HUES6 (cell line): ENCODE data around the gene PNLIPRP1.

Experiments used
- H3K27ac ChIP-seq: 2 replicates; pipeline ENCODE4 v1.7.0; 2013; ENCODE audit warnings: low read depth, mild to moderate bottlenecking, low read length, inconsistent platforms
- H3K27me3 ChIP-seq: 2 replicates; pipeline ENCODE4 v1.6.1; 2013; ENCODE audit warnings: low read length; ENCODE audit not compliant: control insufficient read depth, insufficient read depth
- H3K36me3 ChIP-seq: 2 replicates; pipeline ENCODE4 v1.6.1; 2013; ENCODE audit warnings: low read length; ENCODE audit not compliant: control insufficient read depth, insufficient read depth
- H3K4me1 ChIP-seq: 2 replicates; pipeline ENCODE4 v1.6.1; 2013; ENCODE audit warnings: low read length; ENCODE audit not compliant: control insufficient read depth, insufficient read depth
- H3K4me3 ChIP-seq: 2 replicates; pipeline ENCODE4 v1.5.1; 2013; ENCODE audit warnings: low read depth, low read length
- H3K9ac ChIP-seq: one replicate; pipeline ENCODE4 v1.6.1; 2013; ENCODE audit warnings: mild to moderate bottlenecking, low read length
- H3K9me3 ChIP-seq: 2 replicates; pipeline ENCODE4 v1.6.1; 2013; ENCODE audit warnings: low read depth, low read length; ENCODE audit not compliant: control insufficient read depth, insufficient read depth

PNLIPRP1 gene

DNA sequence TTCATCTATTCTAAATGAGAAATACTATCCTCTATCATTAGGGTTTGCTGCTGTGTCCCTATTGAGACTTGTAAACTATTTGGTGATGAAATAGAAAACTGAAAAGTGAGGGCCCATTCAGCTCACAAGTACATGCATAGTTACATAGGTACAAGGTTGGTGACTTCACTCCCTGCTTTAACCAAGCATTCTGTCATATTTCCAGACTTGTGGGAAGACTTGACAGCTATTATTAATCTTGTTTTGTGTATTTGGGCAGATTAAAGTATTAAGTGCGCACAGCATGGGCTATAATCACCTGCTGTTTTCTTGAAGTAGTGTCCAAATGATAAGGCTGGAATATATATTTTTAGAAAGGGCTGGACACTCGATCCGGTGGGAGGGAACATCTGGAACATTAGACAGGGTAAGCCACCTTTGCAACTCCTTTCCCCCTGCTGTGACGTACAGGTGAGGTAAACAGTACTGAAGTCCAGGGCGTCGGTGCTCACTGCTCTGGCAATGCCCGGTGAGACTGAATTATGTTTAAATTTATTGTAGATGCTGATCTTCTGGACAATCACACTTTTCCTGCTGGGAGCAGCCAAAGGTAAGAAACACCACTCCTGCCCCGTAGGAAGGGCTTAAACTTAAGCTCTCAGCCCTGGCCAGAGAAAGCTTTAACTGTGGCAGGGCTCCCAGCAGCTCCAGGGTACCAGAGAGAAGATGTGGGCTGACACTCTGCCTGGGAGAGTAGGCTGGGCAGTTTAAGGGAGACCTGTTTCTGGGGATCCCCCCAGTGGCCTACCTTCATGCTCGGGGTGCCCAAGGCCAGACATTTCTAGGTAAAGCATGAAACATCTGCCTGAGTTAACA is at the start of gene PNLIPRP1:
Gene PNLIPRP1 (plus strand): TSS at position 370 of the 855 bp plus-strand sequence. CDS start 171 bp downstream, at position 541.
- 0 out of 2 replicates have a peak, but pooled peaks cover 3% of the 10 kb centered on the region for H3K27me3 ChIP-seq
- no peak within 1 kb of the TSS for H3K4me3 ChIP-seq
- no peaks in the 10 kb centered on the region for H3K4me1 ChIP-seq

DNA sequence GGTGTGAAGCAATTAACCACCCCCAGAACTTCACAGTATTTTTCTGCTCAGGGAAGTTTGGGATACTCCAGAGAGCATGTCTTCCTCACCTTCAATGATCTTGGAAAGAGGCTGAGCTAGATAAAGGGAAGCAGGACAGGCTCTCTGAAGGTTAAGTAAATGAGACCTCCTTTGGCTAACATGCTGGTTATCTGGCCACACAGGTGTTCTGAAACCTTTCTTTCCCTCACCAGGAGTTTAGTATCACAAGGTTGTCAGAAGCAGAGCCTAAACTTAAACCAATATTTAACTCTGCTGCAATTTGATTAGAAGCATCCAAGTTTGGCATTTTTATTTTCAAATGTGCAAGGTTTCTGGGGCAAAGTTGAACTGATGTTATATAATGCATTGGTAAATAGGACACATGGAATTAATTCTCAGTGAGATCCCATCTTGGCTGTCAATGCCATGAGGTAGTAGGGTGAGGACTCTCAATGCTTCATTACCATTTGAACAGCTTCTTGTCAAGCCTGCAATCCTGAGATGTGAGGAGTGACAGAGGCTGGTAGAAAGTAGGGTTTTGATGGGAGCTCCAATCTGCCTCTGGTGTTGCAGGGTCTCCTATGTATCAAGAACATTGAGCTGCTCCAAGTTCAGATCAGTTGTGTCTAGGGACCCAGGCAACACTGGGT is 48.6 kb upstream of the PNLIPRP1 start:
- Histone ChIP-seq H3K4me1 (0 out of 2 replicates have a peak, but pooled peaks cover 4% of the 10 kb centered on the region), H3K9ac (no peak overlapping the region), H3K27me3 (no peaks in the 10 kb centered on the region), H3K27ac (no peak overlapping the region), H3K9me3 (peaks cover 16% of the 10 kb centered on the region; the same call in 1 of the 2 replicates), H3K4me3 (no peak overlapping the region), H3K36me3 (no peaks in the 10 kb centered on the region)

More for the DNA sequence above, at the start of gene PNLIPRP1:
- H3K36me3 ChIP-seq = no peaks in the 10 kb centered on the region
- no peak within 1 kb of the TSS for H3K9ac ChIP-seq
- H3K9me3 ChIP-seq = peaks cover 7% of the 10 kb centered on the region; the same call in 1 of the 2 replicates
- H3K27ac ChIP-seq = no peak within 1 kb of the TSS

DNA sequence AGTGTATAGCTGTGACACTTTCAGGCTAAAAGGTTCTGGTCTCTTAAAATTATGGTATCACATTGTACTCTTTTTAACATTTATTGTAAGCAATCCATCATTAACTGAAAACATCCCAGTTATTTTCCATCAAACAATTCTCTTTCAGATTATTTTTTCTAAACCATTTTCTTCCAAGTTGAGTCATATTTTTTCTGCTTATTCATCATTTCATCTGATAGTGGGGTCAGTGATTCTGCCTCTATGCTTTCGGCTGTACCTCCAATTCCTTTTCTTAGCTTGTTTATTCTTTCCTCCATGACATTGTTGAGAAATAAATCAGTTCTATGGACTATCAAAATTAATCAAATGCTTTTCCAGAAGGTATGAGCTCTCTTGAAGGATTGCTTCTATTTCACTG is 45.6 kb upstream of the PNLIPRP1 start:
- H3K4me1 ChIP-seq = 0 out of 2 replicates have a peak, but pooled peaks cover 4% of the 10 kb centered on the region
- H3K9ac ChIP-seq = no peak overlapping the region
- H3K27me3 ChIP-seq = no peaks in the 10 kb centered on the region
- no peak overlapping the region for H3K4me3 ChIP-seq
- no peaks in the 10 kb centered on the region for H3K36me3 ChIP-seq
- H3K9me3 ChIP-seq = peaks cover under 1% of the 10 kb centered on the region; the same call in 1 of the 2 replicates
- H3K27ac ChIP-seq = no peak overlapping the region

DNA sequence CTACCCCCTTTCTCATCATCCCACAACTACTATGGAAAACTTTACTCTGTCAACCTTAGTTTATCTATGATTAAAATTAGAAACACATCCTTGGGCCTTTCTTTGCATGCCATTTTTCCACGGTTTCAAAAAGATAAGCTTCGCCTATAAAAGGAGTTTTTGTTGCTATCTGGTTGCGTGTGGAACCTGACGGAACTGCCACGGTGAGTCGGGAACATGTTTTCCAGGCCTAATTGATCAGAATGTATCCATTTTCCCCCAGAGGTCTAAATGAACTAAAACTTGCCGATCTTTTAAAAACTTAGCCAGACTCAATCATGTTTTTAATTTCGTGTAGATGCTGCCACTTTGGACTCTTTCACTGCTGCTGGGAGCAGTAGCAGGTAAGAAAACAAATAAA is 45.0 kb upstream of the PNLIPRP1 start, which contains the start of gene PNLIP:
Gene PNLIP (plus strand): TSS at position 176 of the 400 bp plus-strand sequence. CDS start 162 bp downstream, at position 338.
- H3K9me3 ChIP-seq = no peaks in the 10 kb centered on the region
- H3K4me1 ChIP-seq = 0 out of 2 replicates have a peak, but pooled peaks cover 4% of the 10 kb centered on the region
- H3K9ac ChIP-seq = no peak within 1 kb of the TSS
- H3K27ac ChIP-seq = no peak within 1 kb of the TSS
- no peak within 1 kb of the TSS for H3K4me3 ChIP-seq
- no peaks in the 10 kb centered on the region for H3K36me3 ChIP-seq
- no peaks in the 10 kb centered on the region for H3K27me3 ChIP-seq

DNA sequence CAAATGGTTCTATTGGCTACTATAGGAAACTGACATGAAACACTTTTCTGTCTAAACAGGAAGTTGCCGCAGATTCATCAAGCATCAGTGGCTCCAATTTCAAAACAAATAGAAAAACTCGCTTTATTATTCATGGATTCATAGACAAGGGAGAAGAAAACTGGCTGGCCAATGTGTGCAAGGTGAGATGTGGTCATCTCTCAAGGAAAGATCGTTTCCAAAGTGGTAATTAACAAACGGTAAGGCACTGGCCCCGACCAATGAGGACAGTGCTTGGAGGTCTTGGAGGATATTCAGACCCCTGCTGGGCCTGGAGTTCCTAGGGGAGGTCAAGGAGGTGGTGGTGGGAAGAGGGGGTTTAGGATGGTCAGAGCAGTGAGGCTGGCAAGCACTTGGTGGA is 42.5 kb upstream of the PNLIPRP1 start:
- Histone ChIP-seq H3K9ac (no peak overlapping the region), H3K4me3 (no peak overlapping the region), H3K27ac (no peak overlapping the region), H3K27me3 (no peaks in the 10 kb centered on the region), H3K36me3 (no peaks in the 10 kb centered on the region), H3K4me1 (no peaks in the 10 kb centered on the region), H3K9me3 (no peaks in the 10 kb centered on the region)

DNA sequence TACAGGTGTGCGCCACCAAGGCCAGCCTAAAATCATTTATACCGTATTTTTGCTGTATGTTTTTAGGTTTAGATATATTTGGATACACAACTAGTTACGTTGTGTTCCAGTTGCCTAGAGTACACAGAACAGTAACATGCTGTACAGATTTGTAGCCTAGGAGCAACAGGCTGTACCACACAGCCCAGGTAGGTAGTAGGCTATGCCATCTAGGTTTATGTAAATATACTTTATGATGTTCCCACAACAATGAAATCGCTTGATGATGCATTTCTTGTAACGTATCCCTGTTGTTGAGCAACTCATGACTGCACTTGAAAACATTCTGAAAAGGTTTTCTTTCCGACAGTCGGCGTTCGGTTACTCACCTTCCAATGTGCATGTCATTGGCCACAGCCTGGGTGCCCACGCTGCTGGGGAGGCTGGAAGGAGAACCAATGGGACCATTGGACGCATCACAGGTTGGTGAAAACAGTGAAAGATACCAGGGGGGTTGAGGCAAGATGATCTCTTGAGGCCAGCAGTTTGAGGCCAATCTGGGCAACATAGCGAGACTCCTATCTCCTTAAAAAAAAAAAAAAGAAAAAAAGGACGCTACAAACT is 37.3 kb upstream of the PNLIPRP1 start:
- H3K27ac ChIP-seq = no peak overlapping the region
- H3K4me1 ChIP-seq = no peaks in the 10 kb centered on the region; the same call in 1 of the 2 replicates
- no peak overlapping the region for H3K4me3 ChIP-seq
- H3K9me3 ChIP-seq = no peaks in the 10 kb centered on the region
- H3K36me3 ChIP-seq = no peaks in the 10 kb centered on the region
- H3K27me3 ChIP-seq = no peaks in the 10 kb centered on the region
- no peak overlapping the region for H3K9ac ChIP-seq

GRCh38 chr10:116554628-116555027 is 36.1 kb upstream of the PNLIPRP1 start:
- Histone ChIP-seq H3K27me3 (no peaks in the 10 kb centered on the region), H3K9me3 (no peaks in the 10 kb centered on the region), H3K36me3 (no peaks in the 10 kb centered on the region), H3K9ac (no peak overlapping the region), H3K27ac (no peak overlapping the region), H3K4me1 (no peaks in the 10 kb centered on the region; the same call in 1 of the 2 replicates), H3K4me3 (no peak overlapping the region)

- Histone ChIP-seq H3K27ac (no peak overlapping the region), H3K27me3 (no peaks in the 10 kb centered on the region), H3K4me3 (no peak overlapping the region), H3K9me3 (no peaks in the 10 kb centered on the region), H3K4me1 (no peaks in the 10 kb centered on the region; the same call in 1 of the 2 replicates), H3K9ac (no peak overlapping the region), H3K36me3 (no peaks in the 10 kb centered on the region)
Observed at GRCh38 chr10:116555880-116556279, 34.9 kb upstream of the PNLIPRP1 start.

DNA sequence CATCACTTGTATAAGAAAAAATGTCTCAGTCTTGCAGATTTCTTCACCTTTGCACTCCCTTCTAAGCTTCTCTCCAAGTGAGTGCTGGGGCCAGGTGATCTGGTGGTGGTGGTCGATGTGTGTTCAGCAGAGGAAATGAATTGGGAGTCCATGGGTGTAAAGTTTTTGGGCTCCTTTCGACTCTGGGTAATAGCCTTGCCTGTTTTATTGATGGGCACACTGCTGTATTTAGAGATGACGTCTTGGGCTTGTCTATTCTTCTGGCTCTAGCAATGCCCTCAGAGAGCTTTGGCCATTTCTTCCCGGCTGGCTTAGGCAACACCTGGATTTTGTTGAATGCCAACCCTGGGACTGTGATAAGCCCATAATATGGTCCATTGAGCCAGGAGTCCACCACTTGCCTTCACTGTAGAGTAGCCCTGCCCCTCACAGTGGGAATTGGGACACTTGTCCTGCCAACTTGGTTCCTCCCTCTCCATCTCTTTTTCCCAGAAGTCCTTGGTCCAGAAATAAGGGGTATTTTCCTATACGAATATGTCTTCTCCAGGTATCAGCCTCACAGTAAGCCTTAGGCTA is 33.4 kb upstream of the PNLIPRP1 start:
- H3K9me3 ChIP-seq = no peaks in the 10 kb centered on the region
- H3K4me1 ChIP-seq = no peaks in the 10 kb centered on the region; the same call in 1 of the 2 replicates
- H3K27me3 ChIP-seq = no peaks in the 10 kb centered on the region

DNA sequence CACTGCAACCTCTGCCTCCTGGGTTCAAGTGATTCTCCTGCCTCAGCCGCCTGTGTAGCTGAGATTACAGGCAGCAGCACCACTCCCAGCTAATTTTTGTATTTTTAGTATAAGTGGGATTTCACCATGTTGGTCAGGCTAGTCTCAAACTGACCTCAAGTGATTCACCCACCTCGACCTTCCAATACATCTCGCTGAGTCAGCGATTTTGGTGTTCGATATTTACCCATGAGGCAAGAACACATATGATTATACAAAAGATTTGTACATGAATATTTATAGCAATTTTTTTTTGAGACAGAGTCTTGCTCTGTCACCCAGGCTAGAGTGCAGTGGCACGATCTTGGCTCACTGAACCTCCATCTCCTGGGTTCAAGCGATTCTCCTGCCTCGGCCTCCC is 25.2 kb upstream of the PNLIPRP1 start:
- H3K9me3 ChIP-seq = no peaks in the 10 kb centered on the region
- no peaks in the 10 kb centered on the region for H3K4me1 ChIP-seq
- H3K27me3 ChIP-seq = no peaks in the 10 kb centered on the region
- H3K27ac ChIP-seq = no peak overlapping the region
- H3K4me3 ChIP-seq = no peak overlapping the region
- no peaks in the 10 kb centered on the region for H3K36me3 ChIP-seq
- no peak overlapping the region for H3K9ac ChIP-seq

More for the DNA sequence above, 33.4 kb upstream of the PNLIPRP1 start:
- no peak overlapping the region for H3K9ac ChIP-seq
- H3K36me3 ChIP-seq = no peaks in the 10 kb centered on the region
- no peak overlapping the region for H3K4me3 ChIP-seq
- no peak overlapping the region for H3K27ac ChIP-seq
